ENCODE measurements around the gene ZNF883. TPM values are rescaled to one million over a fixed set of nuclear protein-coding genes. Genes with fewer than 3 reads are reported as not detected.

The ZNF883 gene
- total and polyA plus RNA-seq, 2 of the 8 experiments (the other 6 are each of a cell fraction or from before 2014, with no cell fraction given), result 6.1 to 20.2 TPM

DNA sequence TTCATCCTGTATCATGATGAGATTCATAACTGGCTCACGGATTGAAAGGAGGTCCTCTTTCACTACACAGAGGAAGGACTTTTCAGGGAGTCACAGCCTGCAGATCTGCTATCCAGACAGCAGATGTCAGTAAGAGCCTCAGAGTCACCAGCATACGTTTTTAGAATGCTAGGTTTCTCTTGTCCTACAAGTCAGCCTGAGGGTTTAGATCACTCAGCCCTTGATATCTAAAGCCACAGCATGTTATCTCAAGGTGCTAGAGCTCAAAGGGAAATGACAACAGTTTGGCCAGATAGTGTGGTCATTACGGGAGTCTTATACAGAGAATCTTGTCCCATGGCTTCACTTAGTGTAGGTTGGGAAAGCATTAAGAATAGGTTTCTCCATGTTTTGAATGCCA lies 90.4 kb downstream of the ZNF883 start (continued):
- TF ChIP-seq HDAC2 (IDR thresholded peaks at IDR 0.05; ENCODE audit: borderline replicate concordance in 1 of 2, low read depth in 2 of 2, low read length in 2 of 2), result no peak
- TF ChIP-seq, protein P1, sequence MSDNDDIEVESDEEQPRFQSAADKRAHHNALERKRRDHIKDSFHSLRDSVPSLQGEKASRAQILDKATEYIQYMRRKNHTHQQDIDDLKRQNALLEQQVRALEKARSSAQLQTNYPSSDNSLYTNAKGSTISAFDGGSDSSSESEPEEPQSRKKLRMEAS (IDR thresholded peaks at IDR 0.05), result no peak
